Stomach (tissue), 9 donors: ENCODE results near the gene GPR15. TPM values are rescaled to one million over a fixed set of nuclear protein-coding genes. Genes with fewer than 3 reads are reported as not detected.

Experiments used
- DNase-seq, 2 donors: peaks; one replicate each; pipeline versions ENCODE4 v3.0.0 to v3.0.0-alpha.2; 2013 to 2019
- H3K27ac ChIP-seq, 5 donors: fragments of 200-600 bp in 4 of 5; sonication (generic) in 4 of 5; one replicate each; pipeline ENCODE4 v1.5.1; 2013 to 2019; ENCODE audit warnings: mild to moderate bottlenecking in 1 of 5, moderate library complexity in 1 of 5
- H3K27me3 ChIP-seq, 3 donors: fragments of 200-600 bp; sonication (generic); one replicate each; pipeline ENCODE4 v1.5.1; 2017 to 2019; ENCODE audit warnings: mixed run types in 1 of 3
- H3K36me3 ChIP-seq, 4 donors: fragments of 200-600 bp; sonication (generic); 1 replicate in 3 of 4; 2 replicates in 1 of 4; pipeline ENCODE4 v1.5.1; 2016 to 2019
- H3K4me1 ChIP-seq, 4 donors: fragments of 200-600 bp; sonication (generic); one replicate each; pipeline ENCODE4 v1.5.1; 2016 to 2019
- H3K4me3 ChIP-seq, 4 donors: fragments of 200-600 bp; sonication (generic) in 3 of 4; one replicate each; pipeline ENCODE4 v1.5.1; 2016 to 2019; ENCODE audit warnings: mild to moderate bottlenecking in 1 of 4
- H3K9me3 ChIP-seq, 4 donors: fragments of 200-600 bp; sonication (generic); one replicate each; pipeline ENCODE4 v1.5.1; 2016 to 2019
- CTCF ChIP-seq, 7 experiments: fragments of 450-650 bp in 4 of 7; fragments of 200-600 bp in 3 of 7; sonication (generic) in 3 of 7; IDR thresholded peaks; one replicate each; pipeline ENCODE4 v1.5.1; 2016 to 2019; ENCODE audit warnings: antibody characterized with exemption in 7 of 7, control low read depth in 2 of 7, mild to moderate bottlenecking in 1 of 7
- EP300 ChIP-seq: sonication (generic); formaldehyde crosslinking; IDR thresholded peaks from one replicate; pipeline ENCODE4 v1.6.1; 2017; ENCODE audit warnings: antibody characterized with exemption
- POLR2A ChIP-seq, 4 donors: fragments of 450-650 bp; IDR thresholded peaks; one replicate each; pipeline ENCODE4 v1.6.1; 2016; ENCODE audit warnings: antibody characterized with exemption in 4 of 4, control low read depth in 2 of 4, mild to moderate bottlenecking in 1 of 4, moderate library complexity in 1 of 4
- POLR2AphosphoS5 ChIP-seq, 3 donors: sonication (generic); formaldehyde crosslinking; IDR thresholded peaks; one replicate each; pipeline ENCODE4 v1.6.1; 2016; ENCODE audit warnings: antibody characterized with exemption in 3 of 3
- WGBS, 5 donors: extraction: QIAGEN DNeasy Blood & Tissue Kit in 3 of 5; methylation state at CpG; one replicate each; pipeline versions ENCODE4 v1.1.5 to v1.1.7; 2013 to 2018; 5-methylcytosine and 5-hydroxymethylcytosine counted together
- intact Hi-C: fragments of 100-400 bp; cut with DNase I; formaldehyde crosslinking; loops from one replicate; pipeline ENCODE4 v1.15.1; 2023; ENCODE audit warnings: low total_unique reads
- polyA plus RNA-seq, 3 donors: library from polyadenylated mRNA; stranded (reverse); fragments of 200-250 nt; gene quantifications; one replicate each; pipeline ENCODE4 v1.2.3, GENCODE V29; 2013
- total RNA-seq, 5 donors: library from RNA; depleted of rRNA; stranded (reverse); fragments of >200 nt; gene quantifications; one replicate each; pipeline versions ENCODE4 v1.1.0 to v1.2.3, GENCODE V29; 2014 to 2016
- donor health status: healthy with polysubstance abuse.
- donor health status: Bipolar disorder and iron deficiency.
- donor health status: healthy.

Gene GPR15
- total and polyA plus RNA-seq, 8 donors = 0.25 TPM; not detected in 7

- intact Hi-C loops = no loop called here
- 72 to 80% (median 79%) methylated on average over 3 of the region's 3 CpGs for WGBS, 5 donors
- H3K27ac ChIP-seq = no peak overlapping the region
Observed at GRCh38 chr3:98540346-98540745, 8.6 kb downstream of the GPR15 start.

GRCh38 chr3:98541695-98542094 lies 9.9 kb downstream of the GPR15 start:
- no peak for TF ChIP-seq POLR2AphosphoS5 (IDR thresholded peaks at IDR 0.05)
- TF ChIP-seq POLR2A (IDR thresholded peaks at IDR 0.05) = no peak
- no peak for TF ChIP-seq CTCF (IDR thresholded peaks at IDR 0.05)
- TF ChIP-seq EP300 = no peak
- no peaks in the 10 kb centered on the region for H3K27me3 ChIP-seq
- H3K4me1 ChIP-seq = no peaks in the 10 kb centered on the region
- H3K9me3 ChIP-seq = no peaks in the 10 kb centered on the region
- H3K4me3 ChIP-seq = no peak overlapping the region
- no peak for DNase-seq
- no peak overlapping the region for H3K27ac ChIP-seq
- intact Hi-C loops = no loop called here
- no peaks in the 10 kb centered on the region for H3K36me3 ChIP-seq
- 95 to 100% (median 95%) methylated on average over 1 of the region's 1 CpG for WGBS, 5 donors

More at GRCh38 chr3:98540346-98540745, 8.6 kb downstream of the GPR15 start:
- Histone ChIP-seq H3K4me3 (no peak overlapping the region), H3K4me1 (no peaks in the 10 kb centered on the region), H3K36me3 (no peaks in the 10 kb centered on the region), H3K9me3 (no peaks in the 10 kb centered on the region), H3K27me3 (no peaks in the 10 kb centered on the region)
- no peak for TF ChIP-seq POLR2A (IDR thresholded peaks at IDR 0.05)
- TF ChIP-seq POLR2AphosphoS5 (IDR thresholded peaks at IDR 0.05) = no peak
- TF ChIP-seq EP300 = no peak
- DNase-seq = peak in 1 of 2 donors; percentile 33

GRCh38 chr3:98542623-98543022 lies 10.8 kb downstream of the GPR15 start:
- no peaks in the 10 kb centered on the region for H3K27me3 ChIP-seq
- no peak for DNase-seq
- intact Hi-C loops = no loop called here
- TF ChIP-seq CTCF (IDR thresholded peaks at IDR 0.05) (no peak), POLR2AphosphoS5 (IDR thresholded peaks at IDR 0.05) (no peak), EP300 (no peak), POLR2A (IDR thresholded peaks at IDR 0.05) (no peak)
- no peaks in the 10 kb centered on the region for H3K9me3 ChIP-seq
- 73 to 100% (median 94%) methylated on average over 1 of the region's 1 CpG for WGBS, 5 donors
- H3K36me3 ChIP-seq = no peaks in the 10 kb centered on the region
- no peak overlapping the region for H3K27ac ChIP-seq
- no peaks in the 10 kb centered on the region for H3K4me1 ChIP-seq
- H3K4me3 ChIP-seq = no peak overlapping the region

GRCh38 chr3:98545940-98546339 lies 14.2 kb downstream of the GPR15 start:
- no peaks in the 10 kb centered on the region for H3K9me3 ChIP-seq
- no peaks in the 10 kb centered on the region for H3K27me3 ChIP-seq
- H3K36me3 ChIP-seq = no peaks in the 10 kb centered on the region
- DNase-seq = no peak
- H3K4me1 ChIP-seq = no peaks in the 10 kb centered on the region
- WGBS, 5 donors = 65 to 73% (median 67%) methylated on average over 5 of the region's 5 CpGs
- intact Hi-C loops = no loop called here
- no peak overlapping the region for H3K27ac ChIP-seq
- no peak for TF ChIP-seq CTCF (IDR thresholded peaks at IDR 0.05)
- TF ChIP-seq POLR2A (IDR thresholded peaks at IDR 0.05) = no peak
- TF ChIP-seq EP300 = no peak
- TF ChIP-seq POLR2AphosphoS5 (IDR thresholded peaks at IDR 0.05) = no peak
- no peak overlapping the region for H3K4me3 ChIP-seq

GRCh38 chr3:98548544-98548943 lies 16.8 kb downstream of the GPR15 start:
- DNase-seq = no peak
- TF ChIP-seq POLR2A (IDR thresholded peaks at IDR 0.05) = no peak
- no peak for TF ChIP-seq CTCF (IDR thresholded peaks at IDR 0.05)
- no peak for TF ChIP-seq POLR2AphosphoS5 (IDR thresholded peaks at IDR 0.05)
- TF ChIP-seq EP300 = no peak
- Histone ChIP-seq H3K27ac (no peak overlapping the region), H3K36me3 (no peaks in the 10 kb centered on the region), H3K27me3 (no peaks in the 10 kb centered on the region), H3K4me1 (no peaks in the 10 kb centered on the region), H3K4me3 (no peak overlapping the region), H3K9me3 (no peaks in the 10 kb centered on the region)
- 59 to 90% (median 77%) methylated on average over 5 of the region's 5 CpGs for WGBS, 5 donors
- intact Hi-C loops = no loop called here
